ENCODE measurements around the gene KCNA5.

The KCNA5 gene

DNA sequence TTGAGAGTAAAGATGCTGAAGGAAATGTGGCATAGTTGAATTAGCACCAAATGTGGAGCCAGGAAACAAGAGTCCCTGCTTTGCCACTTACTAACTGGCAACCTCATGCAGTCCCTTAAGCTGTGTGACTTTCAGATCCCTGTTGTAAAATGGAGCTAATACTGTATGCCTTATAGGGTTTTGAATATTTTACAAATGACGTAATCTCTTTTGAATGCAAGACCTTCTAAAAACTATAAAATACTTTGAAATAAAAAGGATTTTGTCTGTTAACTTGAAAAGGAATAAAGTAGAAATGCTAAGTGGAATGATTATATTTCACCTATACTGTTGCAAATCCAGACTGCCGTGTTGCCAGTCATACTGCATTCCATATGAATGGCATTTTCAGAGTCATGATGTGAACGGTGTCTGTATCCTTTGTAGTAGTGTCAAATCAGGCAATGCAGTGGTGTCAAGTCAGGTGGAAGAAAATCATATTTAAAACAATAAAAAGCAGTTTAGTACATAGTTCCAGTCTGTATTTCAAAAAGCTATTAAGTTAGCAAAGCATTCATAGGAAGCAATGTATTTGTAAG is 21.3 kb downstream of the KCNA5 start:
- DNase-seq (ENCODE audit: low read depth in 2 of 2): no peak

DNA sequence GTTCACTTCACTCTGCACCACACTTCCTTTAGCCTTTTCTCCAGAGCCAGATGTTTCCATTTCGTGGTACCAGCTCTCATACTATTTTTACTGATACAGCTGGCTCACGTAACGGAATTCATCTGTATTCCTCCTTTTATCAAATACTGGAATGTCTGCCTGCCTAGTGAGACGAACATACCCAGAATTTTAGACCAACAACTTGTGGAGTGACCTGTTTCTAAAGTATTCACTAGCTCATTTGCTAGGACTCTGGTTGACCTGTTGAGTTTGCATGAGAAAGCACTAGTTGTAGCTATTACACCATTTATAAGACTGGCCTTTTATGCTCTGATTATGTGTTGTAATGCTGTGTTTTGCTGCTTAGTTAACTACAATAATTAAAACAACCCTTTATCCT is 22.6 kb downstream of the KCNA5 start:
- DNase-seq (ENCODE audit: low read depth in 2 of 2): no peak

DNA sequence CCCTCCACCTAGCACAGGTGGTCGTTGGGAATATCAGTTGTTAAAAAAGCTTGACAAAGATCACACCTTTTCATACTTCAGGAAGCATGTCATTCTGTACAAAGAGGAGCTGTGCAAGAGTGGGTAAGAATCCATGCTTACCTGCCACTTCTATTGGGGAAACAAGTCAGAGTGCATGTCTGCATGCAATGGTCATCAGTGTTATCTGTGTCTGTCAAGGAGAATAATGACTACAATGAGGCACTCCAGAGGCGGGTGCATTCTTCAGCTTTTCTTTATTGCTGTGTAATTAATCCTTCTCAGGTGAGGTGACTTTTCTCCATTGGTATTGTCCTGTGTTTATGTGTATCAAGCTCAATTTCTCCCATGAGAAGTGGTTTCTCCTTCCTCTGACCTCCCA is 24.4 kb downstream of the KCNA5 start:
- no peak for DNase-seq (ENCODE audit: low read depth in 2 of 2)

DNA sequence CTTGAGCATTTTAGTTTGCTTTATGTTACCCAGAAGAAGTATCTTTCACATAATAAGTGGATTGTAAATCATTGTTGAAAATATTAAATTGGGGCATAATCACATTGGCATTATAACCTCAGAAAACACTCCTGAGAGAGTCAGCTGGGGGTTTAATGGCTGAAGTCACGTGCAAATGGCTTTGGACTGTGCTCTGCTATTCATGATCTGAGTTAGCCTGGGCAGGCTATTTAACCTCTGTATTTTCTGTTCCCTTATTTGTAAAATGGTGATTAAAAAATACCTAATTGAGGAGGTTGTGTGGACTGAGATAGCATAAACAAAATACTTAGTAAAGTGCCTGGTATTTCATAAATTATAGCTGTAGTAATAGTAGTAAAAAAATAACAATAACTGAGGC is 24.9 kb downstream of the KCNA5 start:
- DNase-seq (ENCODE audit: low read depth in 2 of 2): no peak

DNA sequence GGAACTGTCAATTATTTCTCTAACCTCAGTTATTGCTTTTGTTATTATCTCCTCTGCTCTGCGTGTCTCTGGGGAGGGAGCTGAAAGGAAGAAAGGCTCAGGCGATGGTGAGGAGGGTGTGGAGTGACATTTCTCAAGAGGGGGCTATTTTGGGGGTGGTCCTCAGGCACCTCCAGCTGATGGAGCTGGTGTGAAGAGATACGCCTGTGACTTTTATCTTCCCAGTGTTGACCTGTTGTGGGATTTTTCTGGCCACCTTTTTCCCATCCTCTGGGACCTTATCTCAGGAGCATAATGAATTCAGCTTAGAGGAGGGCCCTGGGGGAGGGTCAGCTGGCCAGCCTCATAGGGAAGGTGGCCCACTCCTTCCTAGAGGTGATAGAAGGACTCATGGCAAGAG is 26.4 kb downstream of the KCNA5 start:
- DNase-seq (ENCODE audit: low read depth in 2 of 2): no peak

DNA sequence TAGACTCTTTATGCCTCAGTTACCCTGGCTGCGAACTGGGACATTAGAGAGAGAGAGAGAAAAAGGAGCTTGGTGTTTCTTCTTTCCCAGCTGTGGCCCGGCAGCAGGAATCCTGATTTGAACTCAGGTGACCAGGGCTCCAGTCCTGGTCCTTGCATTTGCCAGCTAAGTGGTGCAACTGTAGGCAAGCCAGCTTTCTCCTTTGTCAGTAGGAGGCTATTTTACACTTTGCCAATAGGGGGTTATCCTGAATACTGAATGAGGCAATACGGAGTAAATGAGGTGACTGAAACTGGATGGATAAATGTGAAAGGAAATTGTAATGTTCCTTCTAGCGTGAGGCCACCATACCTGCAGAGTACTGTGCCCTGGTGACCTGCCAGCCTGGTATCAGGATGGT is 27.8 kb downstream of the KCNA5 start:
- DNase-seq (ENCODE audit: low read depth in 2 of 2): no peak

DNA sequence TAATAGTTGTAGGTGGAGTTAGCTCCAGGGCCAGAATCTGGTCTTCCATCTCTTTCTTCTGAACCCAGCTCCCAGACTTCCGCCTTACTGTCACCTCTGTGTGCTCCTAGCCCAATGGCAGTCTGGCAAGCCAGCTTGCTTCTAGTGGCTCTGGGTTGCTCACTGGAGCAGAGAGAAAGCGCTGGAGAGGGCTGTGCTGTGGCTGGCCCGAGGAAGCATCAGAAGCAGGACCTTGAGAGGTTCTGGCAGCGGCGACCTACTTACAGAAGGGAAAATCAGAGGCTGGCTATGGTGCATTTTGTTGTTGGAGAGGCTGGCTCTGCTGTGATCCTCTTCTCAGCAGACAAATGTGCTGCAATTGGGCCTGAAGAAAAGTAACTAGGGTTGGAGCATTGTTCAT is 28.6 kb downstream of the KCNA5 start:
- DNase-seq (ENCODE audit: low read depth in 2 of 2): no peak

DNA sequence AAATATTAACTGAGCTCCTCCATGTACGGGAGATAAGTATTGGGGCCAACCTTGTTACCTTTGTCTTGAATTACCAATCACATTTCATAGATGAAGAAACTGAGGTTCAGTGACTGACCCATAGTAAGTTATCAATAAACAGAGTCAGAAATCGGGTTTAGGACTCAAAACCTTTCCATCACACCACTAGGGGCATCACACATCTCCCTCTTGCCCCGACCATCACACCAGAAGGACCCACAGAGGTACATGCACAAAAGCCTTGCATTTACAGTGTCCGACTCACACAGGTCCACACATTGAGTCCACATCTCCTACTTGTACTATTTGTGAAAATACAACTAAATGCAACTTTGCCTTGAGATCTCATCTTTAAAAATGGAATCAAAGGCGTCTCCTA is 29.4 kb downstream of the KCNA5 start:
- no peak for DNase-seq (ENCODE audit: low read depth in 2 of 2)

DNA sequence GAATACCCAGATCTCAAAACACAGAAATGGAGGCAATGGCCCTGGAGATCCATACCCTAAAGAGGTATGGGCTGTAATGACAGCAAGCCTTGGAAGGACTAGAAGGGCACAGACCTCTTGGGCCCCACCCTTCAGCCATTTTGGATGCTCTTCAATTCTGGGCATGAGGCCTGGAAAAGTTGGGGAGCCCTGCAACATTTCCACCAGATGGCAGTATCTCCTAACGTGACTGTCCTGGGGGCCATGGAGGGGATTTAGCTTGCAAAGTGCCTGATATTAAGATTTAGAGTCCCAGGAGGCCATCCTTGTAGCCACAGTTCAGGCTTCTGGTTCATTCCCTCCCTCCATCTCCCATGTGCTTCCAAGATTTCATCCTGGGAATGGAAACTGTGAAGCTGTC is 30.2 kb downstream of the KCNA5 start:
- DNase-seq (ENCODE audit: low read depth in 2 of 2): no peak

DNA sequence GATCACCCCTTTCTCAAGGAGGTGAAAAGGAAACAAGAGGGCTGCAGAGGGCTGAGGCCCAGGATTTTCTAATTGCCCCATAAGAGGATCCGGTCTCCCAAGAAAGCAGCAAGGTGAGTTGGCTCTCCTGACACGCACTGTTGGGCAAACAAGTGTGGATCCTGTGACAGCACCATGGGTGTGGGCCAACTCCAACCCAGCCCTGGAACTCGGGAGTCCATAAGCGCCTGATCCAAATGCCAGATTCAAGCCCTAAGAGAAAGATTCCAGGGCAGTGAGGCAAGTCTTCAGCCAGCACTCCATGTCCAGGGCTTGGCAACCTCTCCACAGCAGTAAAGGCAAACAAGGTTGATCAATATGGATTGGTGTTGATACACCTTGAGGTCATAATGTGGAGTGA is 33.1 kb downstream of the KCNA5 start:
- no peak for DNase-seq (ENCODE audit: low read depth in 2 of 2)

DNA sequence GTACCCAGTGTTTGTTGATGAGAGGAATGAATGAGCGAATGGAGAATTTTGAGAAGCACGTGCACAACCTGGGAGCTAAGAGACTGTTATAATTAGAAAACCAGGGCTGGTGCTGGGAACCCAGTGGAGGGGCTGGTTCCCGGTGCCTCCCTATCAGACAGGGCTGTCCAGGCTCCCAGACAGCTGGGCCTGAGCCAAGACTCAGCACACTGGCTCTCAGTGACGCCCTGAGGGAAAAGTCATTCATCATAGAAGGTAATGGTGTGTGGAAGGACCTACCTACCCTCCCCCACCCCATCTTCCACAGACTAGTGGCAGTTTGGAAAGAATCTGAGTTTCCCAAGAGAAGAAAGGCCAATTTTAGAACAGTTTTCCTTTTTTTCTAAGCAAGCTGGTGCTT is 34.7 kb downstream of the KCNA5 start:
- DNase-seq (ENCODE audit: low read depth in 2 of 2): no peak

DNA sequence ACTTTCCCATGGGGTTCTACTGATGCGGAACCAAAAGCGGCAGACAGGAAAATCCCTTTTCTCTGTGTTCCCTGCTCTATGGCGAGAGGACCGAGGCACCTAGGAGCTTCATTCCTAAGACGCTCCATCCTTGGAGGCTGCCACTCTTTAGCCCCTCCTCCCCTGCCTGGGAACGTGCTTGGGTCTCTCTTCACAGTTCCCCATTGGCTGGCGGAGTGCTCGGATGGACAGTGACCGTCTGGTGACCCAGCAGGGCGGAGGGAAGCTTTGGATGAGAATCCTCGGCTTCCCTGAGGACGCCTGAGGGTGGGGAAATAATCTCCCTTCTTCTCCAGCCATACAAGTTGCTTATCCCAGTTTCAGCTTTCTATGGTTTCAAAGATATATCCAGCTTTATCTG is 37.3 kb downstream of the KCNA5 start:
- DNase-seq (ENCODE audit: low read depth in 2 of 2): no peak

DNA sequence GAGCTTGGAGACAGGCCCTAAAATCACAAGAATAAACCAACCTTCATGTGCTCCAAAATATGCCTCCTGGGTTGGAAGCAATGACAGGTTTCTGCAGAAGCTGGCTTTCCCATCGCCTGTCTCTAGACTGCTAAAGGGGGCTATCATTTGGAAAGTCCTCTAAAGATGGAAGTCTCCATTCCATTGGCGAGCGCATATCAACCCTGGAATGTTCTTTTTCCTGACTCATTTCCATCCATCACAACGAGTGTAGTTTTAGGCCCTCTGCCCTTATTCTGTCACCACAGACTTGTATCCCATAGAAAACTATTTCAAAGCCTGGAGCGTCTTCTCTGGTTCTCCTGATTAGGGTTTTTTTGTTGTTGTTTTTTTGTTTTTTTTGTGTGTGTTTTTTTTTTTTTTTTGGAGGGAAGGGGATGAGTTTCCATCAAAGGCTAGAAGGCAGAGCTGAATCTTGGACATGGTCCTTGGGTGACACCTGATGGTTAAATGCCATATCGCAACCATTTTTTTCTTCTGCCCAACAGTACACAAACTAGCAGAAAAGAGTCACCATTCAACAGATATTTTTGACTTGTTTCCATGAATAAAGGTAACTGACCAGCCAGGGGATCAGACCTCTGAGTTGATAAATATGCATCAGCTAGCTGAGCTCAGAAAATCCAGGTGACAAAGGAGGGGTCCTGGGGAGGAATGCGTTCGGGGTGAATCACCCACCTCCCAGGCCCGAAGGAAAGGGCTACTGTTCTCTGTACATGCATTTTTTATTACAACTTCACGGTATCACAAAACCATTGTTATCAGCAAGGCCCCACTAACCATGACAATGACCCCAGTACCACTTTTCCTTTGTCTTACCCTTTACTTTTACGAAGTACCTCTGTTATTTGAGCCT is 40.5 kb downstream of the KCNA5 start:
- no peak for DNase-seq (ENCODE audit: low read depth in 2 of 2)

DNA sequence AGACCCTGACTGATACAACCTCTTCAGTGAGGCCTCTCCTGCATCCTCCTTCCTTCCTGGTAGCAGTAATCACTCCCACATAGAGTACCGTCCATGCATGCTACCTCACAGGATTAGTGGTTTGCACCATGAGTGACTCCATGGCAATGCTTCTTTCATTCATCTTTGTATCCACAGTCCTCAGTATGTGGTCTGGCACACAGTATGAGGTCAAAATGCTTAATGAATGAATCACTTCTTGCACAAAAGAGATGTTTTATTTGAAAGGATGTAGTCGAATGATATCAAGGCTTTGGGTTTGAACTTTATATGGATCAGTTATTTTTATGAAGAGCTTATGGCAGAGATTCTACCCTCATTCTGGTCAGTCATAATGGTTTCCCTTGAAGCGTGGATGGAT is 42.2 kb downstream of the KCNA5 start:
- no peak for DNase-seq (ENCODE audit: low read depth in 2 of 2)

DNA sequence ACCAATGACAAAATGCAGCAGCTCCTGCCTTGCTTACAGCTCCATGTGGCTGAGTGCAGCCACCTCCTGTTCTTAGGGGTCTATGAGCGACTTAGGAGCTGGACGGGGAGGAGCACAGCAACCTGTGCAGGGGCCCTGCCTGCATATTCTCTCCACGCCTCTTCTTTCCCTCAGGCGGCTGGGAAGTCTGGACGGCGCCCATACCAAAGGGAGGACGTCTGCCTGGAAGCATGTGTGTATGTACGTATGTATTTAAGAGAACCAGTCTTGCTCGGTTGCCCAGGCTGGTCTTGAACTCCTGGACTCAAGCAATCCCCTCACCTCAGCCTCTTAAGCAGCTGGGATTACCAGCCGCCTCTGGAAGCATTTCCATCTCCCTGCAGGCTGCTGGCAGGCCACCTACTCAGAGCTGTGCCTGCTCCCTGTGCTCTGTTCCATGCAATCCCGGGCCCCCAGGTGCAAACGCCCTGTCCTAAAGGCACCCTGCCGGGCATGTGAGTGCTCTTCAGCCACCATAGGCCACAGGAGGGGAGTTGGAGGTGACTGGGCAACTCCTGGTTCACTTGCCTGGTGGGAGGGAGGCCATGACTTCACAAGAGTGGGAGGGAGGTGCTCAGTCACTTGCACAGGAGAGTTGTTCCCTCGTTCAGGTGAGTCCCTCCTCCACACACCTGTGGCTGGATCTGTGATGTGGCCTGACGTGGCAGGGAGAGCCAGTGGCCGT is 44.3 kb downstream of the KCNA5 start:
- DNase-seq (ENCODE audit: low read depth in 2 of 2): no peak

DNA sequence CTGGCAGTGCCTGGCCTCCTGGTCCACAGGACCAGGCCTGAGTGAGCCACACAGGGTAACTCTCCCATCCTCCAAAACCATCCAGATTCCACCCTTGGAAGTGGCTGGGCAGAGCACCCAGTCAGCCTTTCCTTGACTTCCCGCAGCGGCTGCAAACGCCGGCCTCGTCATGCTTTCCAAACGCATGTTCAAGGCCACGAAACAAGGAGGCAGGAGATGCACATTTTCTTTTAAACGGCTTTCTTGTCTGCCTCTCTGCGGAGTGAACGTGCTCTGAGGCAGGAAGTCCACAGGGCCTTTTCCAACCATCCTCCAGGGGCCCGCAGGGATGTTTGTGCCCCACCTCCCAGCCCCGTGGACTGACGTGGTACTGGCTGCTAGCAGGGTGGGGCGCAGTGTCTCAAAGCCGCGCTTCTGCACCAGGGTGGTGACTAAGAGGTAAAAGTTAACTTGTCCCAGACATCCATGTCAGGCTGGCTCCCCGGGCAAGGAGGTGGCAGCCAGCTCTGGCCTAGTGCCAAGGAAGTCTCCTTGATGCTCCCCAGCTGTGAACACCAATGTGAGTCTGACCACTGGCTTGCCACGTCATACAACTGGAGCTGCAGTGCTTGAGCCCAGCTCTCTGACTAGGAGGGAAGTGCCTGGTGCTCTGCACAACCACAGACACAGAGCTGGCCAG is 45.0 kb downstream of the KCNA5 start:
- no peak for DNase-seq (ENCODE audit: low read depth in 2 of 2)

DNA sequence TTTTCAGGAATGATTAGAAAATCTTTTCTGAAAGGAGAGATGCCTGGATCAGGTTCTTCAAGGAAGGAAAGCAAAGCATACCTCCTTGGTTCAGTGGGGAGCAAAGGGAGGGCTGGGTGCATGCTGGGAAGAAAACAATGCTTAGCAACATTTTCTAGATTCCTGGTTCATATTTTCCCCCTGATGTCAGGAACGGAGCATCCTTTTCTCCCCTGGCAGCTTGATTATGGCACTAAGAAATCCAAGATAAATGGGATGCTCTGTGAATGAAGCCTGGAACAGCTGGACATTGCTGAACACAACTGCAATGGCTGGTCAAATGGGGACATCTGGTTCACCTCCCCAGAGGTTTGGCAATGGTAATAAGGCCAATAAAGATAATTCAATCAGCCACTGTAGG is 50.9 kb downstream of the KCNA5 start:
- DNase-seq (ENCODE audit: low read depth in 2 of 2): no peak

DNA sequence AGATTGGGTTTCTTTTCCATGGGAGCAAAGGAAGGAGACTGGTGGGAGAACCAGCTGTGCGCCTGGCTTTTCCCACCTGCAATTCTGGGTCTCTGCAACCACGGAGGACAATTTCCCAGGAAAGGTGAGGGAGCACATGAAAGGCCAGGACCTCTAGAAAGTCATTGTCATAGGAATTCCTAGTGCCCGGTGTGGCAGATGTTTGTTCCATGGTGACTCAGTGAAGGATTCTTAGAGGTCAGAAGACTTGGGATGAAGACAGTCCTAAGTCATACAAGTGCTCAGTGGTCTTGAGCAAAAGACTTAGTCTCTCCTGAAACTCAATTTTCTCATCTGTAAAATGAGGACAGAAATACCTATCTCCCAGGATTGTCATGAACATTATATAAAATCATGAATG is 51.3 kb downstream of the KCNA5 start:
- DNase-seq (ENCODE audit: low read depth in 2 of 2): no peak

Data from stimulated activated CD4-positive, alpha-beta T cell treated with anti-CD3 and anti-CD28 coated beads, Interleukin-12 subunit alpha, Interleukin-12 subunit beta, amount 100 ng/mL, for 24 hours (primary cell).